ENCODE data around the gene CYLD.

CYLD gene

DNA sequence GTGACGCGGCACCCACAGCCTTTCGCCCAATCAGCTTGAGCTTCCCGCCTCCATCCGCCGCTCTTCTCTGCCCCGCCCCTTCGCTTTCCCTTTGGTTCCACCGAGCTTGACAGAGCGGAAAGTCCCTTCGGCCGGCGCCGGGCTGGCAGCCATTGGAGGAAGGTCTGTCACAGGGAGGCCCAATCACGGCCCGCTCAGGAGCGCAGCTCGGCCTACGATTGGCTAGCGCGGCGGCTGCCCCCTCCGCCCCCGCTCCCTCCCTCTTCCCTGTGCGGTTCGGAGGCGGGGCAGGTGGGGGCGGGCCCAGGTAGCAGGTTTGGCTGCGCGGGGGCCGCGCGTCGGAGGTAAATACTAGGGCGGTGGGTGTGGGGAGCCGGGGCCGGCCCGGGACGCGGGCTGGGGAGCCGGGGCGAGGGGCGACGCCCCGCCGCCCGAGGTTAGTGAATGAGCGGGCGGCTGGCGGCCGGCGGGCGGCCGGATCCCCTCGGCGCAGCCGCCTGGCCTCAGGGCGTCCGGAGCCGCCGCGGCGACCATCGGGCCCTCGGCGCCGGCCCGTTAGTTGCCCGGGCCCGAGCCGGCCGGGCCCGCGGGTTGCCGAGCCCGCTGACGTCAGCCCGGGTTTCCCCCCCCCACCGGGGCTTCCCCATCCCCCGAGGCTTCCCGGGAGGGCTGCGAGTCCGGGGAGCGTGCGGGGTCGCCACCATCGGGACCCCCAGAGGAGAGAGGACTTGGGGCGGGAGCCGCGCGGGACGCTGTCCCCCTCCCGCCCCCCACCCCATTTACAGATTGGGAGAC, at the start of gene CYLD:
Gene CYLD (plus strand): TSS at position 306 of the 795 bp plus-strand sequence. CDS start 7,613 bp downstream, outside the sequence.
- in situ Hi-C loops (cut with MboI; ENCODE audit: low sequenced_read_pairs) = loop anchor here (10.0 kb wide), 1 partner anchor 57 kb away; the partner anchor contains the start of gene SNX20

DNA sequence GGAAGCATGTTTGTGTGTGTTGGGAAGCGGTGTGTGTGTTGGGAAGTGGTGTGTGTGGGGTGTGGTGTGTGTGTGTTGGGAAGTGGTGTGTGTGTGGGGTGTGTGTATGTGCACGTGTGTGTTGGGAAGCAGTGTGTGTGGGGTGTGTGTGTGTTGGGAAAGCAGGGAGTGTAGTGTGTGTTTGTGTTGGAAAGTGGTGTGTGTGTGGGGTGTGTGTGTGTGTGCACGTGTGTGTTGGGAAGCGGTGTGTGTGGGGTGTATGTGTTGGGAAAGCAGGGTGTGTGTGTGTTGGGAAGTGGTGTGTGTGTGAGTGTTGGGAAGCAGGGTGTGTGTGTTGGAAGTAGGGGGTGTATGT, 49.3 kb upstream of the CYLD start:
- in situ Hi-C loops (cut with MboI; ENCODE audit: low sequenced_read_pairs) = no loop called here

DNA sequence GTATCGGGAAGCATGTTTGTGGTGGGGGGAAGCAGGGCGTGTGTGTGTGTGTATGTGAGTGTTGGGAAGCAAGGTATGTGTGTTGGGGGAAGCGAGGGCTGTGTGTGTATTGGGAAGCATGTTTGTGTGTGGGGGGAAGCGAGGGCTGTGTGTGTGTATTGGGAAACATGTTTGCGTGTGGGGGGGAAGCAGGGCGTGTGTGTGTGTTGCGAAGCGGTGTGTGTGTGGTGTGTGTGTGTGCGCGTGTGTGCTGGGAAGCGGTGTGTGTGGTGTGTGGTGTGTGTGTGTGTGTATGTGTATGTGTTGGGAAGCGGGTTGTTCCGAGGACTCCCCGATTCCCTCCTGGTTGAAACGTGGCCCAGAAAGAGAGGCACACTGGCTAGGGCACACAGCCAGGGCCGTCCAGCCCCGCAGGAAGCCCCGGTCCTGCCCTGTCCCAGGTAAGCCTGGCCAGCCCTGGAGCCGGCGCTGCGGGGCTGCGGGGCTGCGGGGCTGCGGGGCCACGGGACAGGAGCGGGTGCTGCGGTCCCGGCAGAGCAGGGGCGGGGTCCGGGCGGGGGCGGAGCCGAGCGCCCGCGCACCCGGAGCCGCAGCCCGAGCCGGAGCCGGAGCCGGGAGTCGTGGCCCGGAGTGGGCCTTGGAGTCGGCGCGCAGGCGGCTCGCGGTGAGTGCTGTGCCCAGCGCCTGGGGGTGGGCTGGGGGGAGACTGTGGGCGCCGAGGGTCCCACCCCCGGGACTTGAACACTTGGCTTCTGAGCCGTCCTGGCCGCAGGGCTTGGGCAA, 48.7 kb upstream of the CYLD start, which contains the start of gene NOD2:
Gene NOD2 (plus strand): TSS at position 608 of the 783 bp plus-strand sequence. CDS start 5,890 bp downstream, outside the sequence.
- in situ Hi-C loops (cut with MboI; ENCODE audit: low sequenced_read_pairs) = no loop called here

DNA sequence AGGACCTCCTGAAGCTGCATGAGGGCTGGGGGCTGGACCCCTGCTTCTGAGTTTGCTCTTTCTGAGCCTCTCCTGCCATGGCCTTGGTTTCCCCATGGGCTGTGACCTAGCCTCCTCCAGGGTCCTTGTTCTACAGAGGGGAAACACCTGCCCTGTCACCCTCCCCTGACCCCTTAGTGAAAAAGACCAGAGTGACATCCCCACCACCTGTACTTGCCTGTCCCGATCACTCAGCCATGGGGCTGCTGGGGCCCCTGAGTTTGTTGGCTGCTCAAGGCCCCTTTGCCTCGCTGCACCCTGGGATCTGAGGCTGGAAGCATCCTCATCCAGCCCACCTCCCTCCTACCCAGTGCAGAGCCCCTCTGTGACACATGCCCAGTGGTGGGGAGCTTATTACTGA, 47.7 kb upstream of the CYLD start:
- in situ Hi-C loops (cut with MboI; ENCODE audit: low sequenced_read_pairs) = no loop called here

GRCh38 chr16:50695017-50696000, 46.6 kb upstream of the CYLD start:
- in situ Hi-C loops (cut with MboI; ENCODE audit: low sequenced_read_pairs) = no loop called here

GRCh38 chr16:50696126-50696525, 45.8 kb upstream of the CYLD start:
- in situ Hi-C loops (cut with MboI; ENCODE audit: low sequenced_read_pairs) = no loop called here

GRCh38 chr16:50696575-50697420, 45.1 kb upstream of the CYLD start:
- in situ Hi-C loops (cut with MboI; ENCODE audit: low sequenced_read_pairs) = no loop called here

DNA sequence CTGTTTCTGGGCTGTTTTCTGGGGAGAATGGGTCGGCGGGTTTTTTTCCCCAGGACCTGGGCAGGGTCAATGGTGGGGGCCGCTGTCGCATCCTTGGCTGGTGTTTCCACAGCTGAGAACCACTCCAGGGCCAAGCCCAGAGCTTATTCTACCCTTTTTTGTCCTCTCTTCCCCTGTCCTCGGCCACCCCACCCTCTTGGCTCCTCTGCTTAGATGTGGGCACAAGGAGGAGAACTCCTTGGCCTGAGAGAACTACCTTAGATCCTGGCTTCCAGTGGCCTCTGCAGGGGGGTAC, 44.5 kb upstream of the CYLD start:
- in situ Hi-C loops (cut with MboI; ENCODE audit: low sequenced_read_pairs) = no loop called here

DNA sequence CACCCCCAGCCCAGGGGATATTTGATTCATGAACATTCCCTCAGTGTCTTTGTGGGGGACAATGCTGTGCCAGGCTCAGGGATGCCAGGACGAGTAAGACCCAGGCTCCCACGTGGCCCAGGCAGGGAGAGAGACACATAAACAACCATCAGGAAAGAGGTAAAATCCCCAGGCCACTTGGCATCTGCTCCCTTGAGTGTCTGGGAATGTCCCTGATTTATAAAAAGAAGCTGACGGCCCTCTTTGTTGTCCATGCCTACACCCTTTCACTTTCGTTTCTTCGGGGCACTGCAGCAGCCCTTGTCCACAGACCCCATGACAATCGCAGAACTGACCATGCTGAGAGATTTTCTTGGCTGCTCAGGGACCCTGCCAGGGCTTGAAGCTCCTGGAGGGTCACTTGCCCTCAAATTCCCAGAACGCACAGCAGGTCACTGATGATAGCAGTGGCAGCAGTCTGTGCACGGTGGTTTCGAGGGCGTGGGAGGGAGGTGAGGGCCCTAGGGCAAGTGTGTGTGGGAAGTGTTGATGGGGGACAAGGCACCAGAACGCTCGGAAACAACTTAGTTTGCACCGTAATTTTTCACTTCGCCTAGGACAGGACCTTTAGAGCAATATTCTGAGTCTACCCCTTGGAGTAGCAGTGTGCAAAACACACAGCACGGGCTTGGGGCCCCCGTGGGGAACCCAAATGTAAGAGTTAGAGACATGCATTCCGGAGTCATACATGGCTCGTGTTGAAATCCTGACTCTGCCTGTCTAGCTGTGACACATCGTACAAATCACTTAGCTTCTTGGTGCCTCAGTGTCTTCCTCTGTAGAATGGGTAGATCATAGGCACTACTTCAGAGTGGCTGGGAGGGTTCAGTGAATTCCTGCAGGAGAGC, 43.8 kb upstream of the CYLD start:
- in situ Hi-C loops (cut with MboI; ENCODE audit: low sequenced_read_pairs) = no loop called here

DNA sequence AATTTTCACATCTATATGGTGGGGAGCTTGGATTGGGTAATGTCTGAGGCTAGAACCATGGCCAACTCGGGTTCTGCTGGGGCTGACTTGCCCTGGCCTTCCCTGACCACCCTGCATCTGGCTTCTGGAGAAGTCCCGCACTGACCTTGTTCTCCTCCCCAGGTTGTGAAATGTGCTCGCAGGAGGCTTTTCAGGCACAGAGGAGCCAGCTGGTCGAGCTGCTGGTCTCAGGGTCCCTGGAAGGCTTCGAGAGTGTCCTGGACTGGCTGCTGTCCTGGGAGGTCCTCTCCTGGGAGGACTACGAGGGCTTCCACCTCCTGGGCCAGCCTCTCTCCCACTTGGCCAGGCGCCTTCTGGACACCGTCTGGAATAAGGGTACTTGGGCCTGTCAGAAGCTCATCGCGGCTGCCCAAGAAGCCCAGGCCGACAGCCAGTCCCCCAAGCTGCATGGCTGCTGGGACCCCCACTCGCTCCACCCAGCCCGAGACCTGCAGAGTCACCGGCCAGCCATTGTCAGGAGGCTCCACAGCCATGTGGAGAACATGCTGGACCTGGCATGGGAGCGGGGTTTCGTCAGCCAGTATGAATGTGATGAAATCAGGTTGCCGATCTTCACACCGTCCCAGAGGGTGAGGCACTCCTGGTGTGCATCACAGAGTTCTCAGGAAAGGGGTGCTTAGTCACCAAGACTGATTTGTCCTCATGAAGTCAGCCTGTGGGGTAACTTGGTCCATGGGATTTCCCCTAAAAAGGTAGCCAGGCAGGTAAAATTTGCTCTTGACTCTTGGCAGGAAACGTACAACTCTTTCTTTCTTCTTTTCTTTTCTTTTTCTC, 42.3 kb upstream of the CYLD start:
- in situ Hi-C loops (cut with MboI; ENCODE audit: low sequenced_read_pairs) = no loop called here

DNA sequence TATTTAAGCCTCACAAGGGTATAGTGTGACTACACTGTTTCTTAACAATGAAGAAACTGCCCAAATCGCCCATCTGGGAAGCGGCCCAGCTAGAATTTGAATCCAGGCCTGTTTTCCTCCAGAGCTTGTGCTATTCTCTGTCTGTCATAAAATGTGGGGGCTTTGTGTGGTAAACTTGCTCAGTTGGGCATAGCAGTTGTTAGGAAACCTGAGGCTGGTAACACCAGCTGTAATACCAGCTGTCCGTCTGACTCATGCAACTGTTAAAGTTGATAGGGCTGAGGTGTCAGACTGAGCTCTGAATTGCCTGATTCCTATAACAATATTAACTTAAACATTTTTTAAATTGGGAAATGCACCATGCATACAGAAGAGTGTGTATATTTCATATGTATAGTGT, 39.2 kb upstream of the CYLD start:
- in situ Hi-C loops (cut with MboI; ENCODE audit: low sequenced_read_pairs) = no loop called here

- in situ Hi-C loops (cut with MboI; ENCODE audit: low sequenced_read_pairs) = no loop called here
These were observed 37.6 kb upstream of the CYLD start for GRCh38 chr16:50704245-50704644.

DNA sequence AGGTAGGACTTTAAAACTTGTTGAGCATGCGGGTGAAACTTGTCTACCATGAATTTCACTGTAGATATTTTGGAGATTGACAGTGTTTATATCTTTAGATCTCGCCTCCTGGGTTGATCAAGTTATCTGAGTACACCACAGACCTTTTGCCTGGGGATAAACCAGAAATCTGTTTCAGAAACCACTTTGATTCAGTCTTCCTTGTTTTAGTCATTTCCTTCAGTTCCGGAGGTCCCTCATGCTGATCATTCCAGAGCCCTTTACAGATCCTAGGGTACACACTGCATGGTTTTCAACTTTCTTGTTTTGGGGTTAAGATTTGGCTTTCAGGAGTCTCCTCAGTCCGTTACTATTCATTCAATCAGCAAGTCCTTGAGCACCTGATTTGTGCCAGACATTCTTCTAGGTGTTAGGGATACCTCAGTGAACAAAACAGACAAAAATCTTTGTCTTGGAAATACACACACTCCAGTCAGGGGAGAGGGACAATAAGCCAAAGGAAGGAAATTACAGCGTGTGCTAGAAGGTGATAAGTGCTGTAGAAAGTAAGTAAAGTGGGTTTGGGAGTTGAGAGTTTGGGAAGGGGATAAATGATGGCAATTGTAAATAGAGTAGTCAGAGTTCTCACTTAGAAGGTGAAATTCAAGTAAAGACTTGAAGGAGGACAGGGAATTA, 36.3 kb upstream of the CYLD start:
- in situ Hi-C loops (cut with MboI; ENCODE audit: low sequenced_read_pairs) = no loop called here

- in situ Hi-C loops (cut with MboI; ENCODE audit: low sequenced_read_pairs) = no loop called here
These were observed 35.6 kb upstream of the CYLD start for GRCh38 chr16:50706250-50706649.

GRCh38 chr16:50708373-50709060, 33.4 kb upstream of the CYLD start:
- in situ Hi-C loops (cut with MboI; ENCODE audit: low sequenced_read_pairs) = no loop called here

- in situ Hi-C loops (cut with MboI; ENCODE audit: low sequenced_read_pairs) = no loop called here
These were observed 32.7 kb upstream of the CYLD start for GRCh38 chr16:50709061-50709684.

DNA sequence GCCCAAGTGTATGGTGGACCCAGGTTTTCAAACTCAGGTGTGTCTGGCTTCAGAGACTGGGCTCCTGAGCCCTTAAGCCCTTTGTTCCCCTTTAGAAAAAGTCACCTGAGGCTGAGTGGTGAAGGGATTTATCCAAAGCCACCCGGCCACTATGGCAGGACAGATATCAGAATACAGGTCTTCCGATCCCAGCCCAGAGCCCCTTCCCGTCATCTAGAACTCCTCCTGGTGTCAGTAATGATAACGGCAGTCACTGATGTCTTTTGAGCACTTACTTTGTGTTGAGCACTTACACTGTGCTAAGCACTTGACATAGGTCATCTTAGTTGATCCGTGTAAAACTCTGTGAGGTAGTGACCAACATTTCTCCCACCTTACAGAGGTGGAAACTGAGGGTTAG, 31.9 kb upstream of the CYLD start:
- in situ Hi-C loops (cut with MboI; ENCODE audit: low sequenced_read_pairs) = no loop called here

Data from HL-60/S4 treated with retinoic acid at 250 ng/mL for 4 days and 3 days (cell line).